Activated naive CD4-positive, alpha-beta T cell treated with anti-CD3 and anti-CD28 coated beads, Interleukin-2, amount 50 U/mL, for 24 hours (primary cell): ENCODE results near the gene GBP7.
"Not testable (repeated sequence)": the region's sequence is repeated elsewhere in the genome, so short reads cannot be mapped to it uniquely, and the experiment has no call there.

ENCODE experiments used
- H3K27ac Mint-ChIP-seq: one replicate; pipeline ENCODE4 v1.8.0; 2021; ENCODE audit warnings: mild to moderate bottlenecking, mixed read lengths
- H3K27me3 Mint-ChIP-seq: one replicate; pipeline ENCODE4 v1.8.0; 2021; ENCODE audit warnings: mixed read lengths
- H3K36me3 Mint-ChIP-seq: one replicate; pipeline ENCODE4 v1.8.0; 2021; ENCODE audit warnings: mixed read lengths
- H3K4me1 Mint-ChIP-seq: one replicate; pipeline ENCODE4 v1.8.0; 2021; ENCODE audit warnings: mixed read lengths
- H3K4me3 Mint-ChIP-seq: one replicate; pipeline ENCODE4 v1.8.0; 2021; ENCODE audit warnings: mild to moderate bottlenecking, mixed read lengths
- H3K9me3 Mint-ChIP-seq: one replicate; pipeline ENCODE4 v1.8.0; 2021; ENCODE audit warnings: mixed read lengths

The GBP7 gene

GRCh38 chr1:89175601-89176256, at the start of gene GBP7:
TSS of gene GBP7 (minus strand) at chr1:89176003. CDS start at chr1:89171935, 4,068 bp downstream.
- no peak within 1 kb of the TSS for H3K27ac Mint-ChIP-seq
- H3K4me1 Mint-ChIP-seq = peaks cover 5% of the 10 kb centered on the region
- no peak within 1 kb of the TSS for H3K4me3 Mint-ChIP-seq
- peaks cover 5% of the 10 kb centered on the region for H3K36me3 Mint-ChIP-seq
- no peaks in the 10 kb centered on the region for H3K27me3 Mint-ChIP-seq
- no peaks in the 10 kb centered on the region for H3K9me3 Mint-ChIP-seq

DNA sequence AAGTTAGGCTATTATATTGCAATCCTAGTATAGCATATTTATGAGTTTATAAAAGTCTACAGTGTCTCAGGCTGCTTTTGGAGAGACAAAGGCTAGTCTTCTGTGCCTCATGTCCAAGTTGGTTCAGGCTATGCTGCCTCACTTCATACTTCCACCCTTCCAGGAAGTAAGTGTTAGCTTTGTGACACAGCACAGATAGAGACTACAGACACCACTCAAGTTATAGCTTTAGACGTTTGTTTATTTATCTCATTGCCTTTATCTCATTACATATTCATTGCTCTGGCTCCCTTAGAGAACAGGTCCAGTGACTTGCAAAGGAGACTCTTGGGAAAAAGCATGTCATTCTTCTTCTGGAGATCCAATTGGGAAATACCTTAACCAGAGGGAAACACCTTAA, 45.5 kb upstream of the GBP7 start:
- H3K27me3 Mint-ChIP-seq = no peaks in the 10 kb centered on the region
- H3K9me3 Mint-ChIP-seq = peaks cover 6% of the 10 kb centered on the region
- H3K27ac Mint-ChIP-seq = no peak overlapping the region
- peaks cover 11% of the 10 kb centered on the region for H3K36me3 Mint-ChIP-seq
- no peak overlapping the region for H3K4me3 Mint-ChIP-seq
- no peaks in the 10 kb centered on the region for H3K4me1 Mint-ChIP-seq

- not testable (repeated sequence) for H3K27me3 Mint-ChIP-seq, H3K36me3 Mint-ChIP-seq, H3K4me1 Mint-ChIP-seq, H3K27ac Mint-ChIP-seq, H3K4me3 Mint-ChIP-seq, H3K9me3 Mint-ChIP-seq
These were observed 44.0 kb upstream of the GBP7 start for GRCh38 chr1:89219851-89220250.

GRCh38 chr1:89218941-89219340, 43.1 kb upstream of the GBP7 start:
- not testable (repeated sequence) for H3K9me3 Mint-ChIP-seq, H3K27ac Mint-ChIP-seq, H3K4me3 Mint-ChIP-seq, H3K36me3 Mint-ChIP-seq, H3K27me3 Mint-ChIP-seq, H3K4me1 Mint-ChIP-seq

GRCh38 chr1:89213347-89213746, 37.5 kb upstream of the GBP7 start:
- H3K36me3 Mint-ChIP-seq = peaks cover 13% of the 10 kb centered on the region
- no peaks in the 10 kb centered on the region for H3K27me3 Mint-ChIP-seq
- no peak overlapping the region for H3K4me3 Mint-ChIP-seq
- no peaks in the 10 kb centered on the region for H3K4me1 Mint-ChIP-seq
- no peaks in the 10 kb centered on the region for H3K9me3 Mint-ChIP-seq
- no peak overlapping the region for H3K27ac Mint-ChIP-seq

DNA sequence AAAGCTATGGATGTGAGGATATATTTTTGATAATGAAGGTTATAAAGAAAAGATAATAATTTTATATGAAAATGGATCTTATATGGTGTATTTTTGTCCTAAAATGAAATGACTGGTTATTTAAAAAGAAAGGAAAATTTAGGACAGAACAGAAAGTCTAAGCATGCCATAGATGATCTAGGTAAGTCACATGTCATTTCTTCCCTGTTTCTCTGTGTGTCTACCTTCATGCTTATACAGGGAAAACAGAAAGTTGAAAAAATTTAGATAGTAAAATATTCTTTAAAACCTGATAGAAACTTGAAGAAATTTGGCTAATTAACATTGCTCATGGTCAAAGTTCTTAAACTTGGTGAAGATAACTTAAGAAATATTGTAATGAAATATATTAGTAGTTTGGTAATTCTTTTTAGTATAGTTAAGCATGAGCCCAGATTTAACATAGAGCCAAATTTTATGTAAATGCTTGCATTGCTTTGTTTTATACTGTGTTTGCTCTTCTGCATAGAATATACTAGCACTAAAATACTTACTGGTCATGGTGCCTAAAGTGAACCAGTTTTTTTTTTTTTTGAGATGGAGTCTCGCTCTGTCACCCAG, 35.3 kb upstream of the GBP7 start:
- H3K36me3 Mint-ChIP-seq = peaks cover 15% of the 10 kb centered on the region
- H3K9me3 Mint-ChIP-seq = peaks cover 5% of the 10 kb centered on the region
- no peaks in the 10 kb centered on the region for H3K4me1 Mint-ChIP-seq
- no peak overlapping the region for H3K4me3 Mint-ChIP-seq
- no peaks in the 10 kb centered on the region for H3K27me3 Mint-ChIP-seq
- H3K27ac Mint-ChIP-seq = no peak overlapping the region

DNA sequence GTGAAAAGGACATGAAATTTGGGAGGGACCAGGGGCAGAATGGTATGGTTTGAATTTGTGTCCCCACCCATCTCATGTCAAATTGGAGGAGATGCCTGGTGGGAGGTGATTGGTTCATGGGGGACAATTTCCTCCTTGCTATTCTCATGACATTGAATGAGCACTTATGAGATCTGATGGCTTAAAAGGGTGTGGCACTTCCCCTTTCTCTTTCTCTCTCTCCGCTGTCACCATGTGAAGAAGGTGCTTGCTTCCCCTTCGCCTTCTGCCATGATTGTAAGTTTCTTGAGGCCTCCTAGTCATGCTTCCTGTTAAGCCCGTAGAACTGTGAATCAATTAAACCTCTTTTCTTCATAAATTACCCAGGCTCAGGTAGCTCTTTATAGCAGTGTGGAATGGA, 30.6 kb upstream of the GBP7 start:
- Mint-ChIP-seq H3K27ac (no peak overlapping the region), H3K4me1 (peaks cover 30% of the 10 kb centered on the region), H3K36me3 (peaks cover 34% of the 10 kb centered on the region), H3K27me3 (no peaks in the 10 kb centered on the region), H3K4me3 (no peak overlapping the region), H3K9me3 (peaks cover 11% of the 10 kb centered on the region)

DNA sequence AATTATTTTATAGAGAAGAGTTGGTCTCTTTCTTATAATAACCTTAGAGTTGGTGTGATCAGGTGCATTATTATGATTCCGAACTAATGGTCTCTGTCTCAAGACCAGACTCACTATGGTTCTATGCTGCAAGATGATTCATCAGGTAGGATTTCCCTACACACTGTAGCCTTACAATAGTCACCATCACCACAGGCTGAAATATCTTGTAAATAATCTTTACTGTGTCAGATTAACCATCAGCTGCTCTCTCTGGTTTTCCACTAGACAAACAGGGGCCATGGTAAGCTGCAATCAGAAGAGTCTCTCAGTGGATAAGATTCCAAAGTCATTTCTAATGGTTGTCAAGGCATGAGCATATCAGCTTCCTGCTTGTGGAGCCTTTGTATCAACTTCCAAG, 27.4 kb upstream of the GBP7 start:
- peaks cover 41% of the 10 kb centered on the region for H3K4me1 Mint-ChIP-seq
- H3K36me3 Mint-ChIP-seq = peaks cover 28% of the 10 kb centered on the region
- H3K9me3 Mint-ChIP-seq = peaks cover 11% of the 10 kb centered on the region
- H3K27ac Mint-ChIP-seq = peak overlapping the region; percentile 79
- no peak overlapping the region for H3K4me3 Mint-ChIP-seq
- H3K27me3 Mint-ChIP-seq = no peaks in the 10 kb centered on the region

GRCh38 chr1:89201106-89201794, 25.4 kb upstream of the GBP7 start:
- H3K27me3 Mint-ChIP-seq = no peaks in the 10 kb centered on the region
- H3K4me1 Mint-ChIP-seq = peaks cover 51% of the 10 kb centered on the region
- peaks cover 6% of the 10 kb centered on the region for H3K9me3 Mint-ChIP-seq
- H3K27ac Mint-ChIP-seq = peak overlapping the region; percentile 99
- peaks cover 30% of the 10 kb centered on the region for H3K36me3 Mint-ChIP-seq
- H3K4me3 Mint-ChIP-seq = peak overlapping the region; percentile 92

GRCh38 chr1:89200663-89201062, 24.9 kb upstream of the GBP7 start:
- peaks cover 6% of the 10 kb centered on the region for H3K9me3 Mint-ChIP-seq
- H3K36me3 Mint-ChIP-seq = peaks cover 31% of the 10 kb centered on the region
- H3K27ac Mint-ChIP-seq = peak overlapping the region; percentile 99
- H3K4me1 Mint-ChIP-seq = peaks cover 57% of the 10 kb centered on the region
- H3K4me3 Mint-ChIP-seq = peak overlapping the region; percentile 92
- H3K27me3 Mint-ChIP-seq = no peaks in the 10 kb centered on the region

DNA sequence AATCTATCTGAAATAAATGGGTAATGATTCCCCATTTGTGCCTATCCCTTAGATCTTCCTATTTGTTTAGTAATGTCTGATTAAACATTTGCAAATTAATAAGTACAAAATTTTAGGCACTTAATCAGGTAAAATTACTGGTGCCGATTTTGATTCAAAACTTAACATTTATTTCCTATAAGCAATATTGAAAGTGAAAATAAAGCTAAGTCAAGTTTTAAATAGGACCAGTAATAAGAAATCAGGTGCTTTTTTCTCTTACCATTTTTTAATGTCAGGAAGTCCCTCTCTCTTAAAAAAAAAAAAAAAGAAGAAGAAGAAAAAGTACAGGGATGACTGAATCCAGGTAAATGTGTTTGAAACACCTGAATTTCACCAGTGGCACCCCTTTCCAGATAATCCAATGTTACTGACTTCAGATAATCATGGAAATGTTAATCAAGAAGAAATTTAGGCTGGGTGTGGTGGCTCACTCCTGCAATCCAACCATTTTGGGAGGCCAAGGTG, 23.8 kb upstream of the GBP7 start:
- Mint-ChIP-seq H3K4me3 (peak overlapping the region; percentile 92), H3K27ac (peak overlapping the region; percentile 99), H3K4me1 (peaks cover 68% of the 10 kb centered on the region), H3K36me3 (peaks cover 36% of the 10 kb centered on the region), H3K27me3 (no peaks in the 10 kb centered on the region), H3K9me3 (peaks cover 6% of the 10 kb centered on the region)

- Mint-ChIP-seq H3K36me3 (peaks cover 33% of the 10 kb centered on the region), H3K4me1 (peaks cover 68% of the 10 kb centered on the region), H3K4me3 (peak within 1 kb of the TSS; percentile 92), H3K27me3 (no peaks in the 10 kb centered on the region), H3K9me3 (peaks cover 6% of the 10 kb centered on the region), H3K27ac (peak within 1 kb of the TSS; percentile 99)
These were observed 22.8 kb upstream of the GBP7 start, which contains the start of gene GBP4 for GRCh38 chr1:89198491-89199072. TSS of gene GBP4 (minus strand) at chr1:89198942. CDS start at chr1:89198834, 108 bp downstream.

DNA sequence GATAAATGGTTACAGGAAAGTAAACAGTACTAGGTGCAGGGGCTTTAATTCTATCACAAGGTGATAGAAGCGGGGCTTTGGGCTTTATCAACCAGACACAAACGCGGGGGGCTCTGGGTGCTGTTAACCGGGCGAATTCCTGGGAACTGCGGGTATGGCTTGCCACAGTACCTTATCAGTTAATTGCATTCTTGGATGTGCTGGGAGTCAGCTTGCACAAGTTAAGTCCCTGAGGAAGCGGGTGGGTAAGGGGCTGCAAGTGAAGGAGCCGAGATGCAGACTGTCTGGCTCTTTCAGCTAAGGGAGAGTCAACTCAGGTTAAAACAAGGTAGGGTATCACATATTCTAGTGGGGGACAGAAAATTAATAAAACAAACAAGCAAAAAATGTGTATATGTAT, 22.3 kb upstream of the GBP7 start:
- H3K4me3 Mint-ChIP-seq = peak overlapping the region; percentile 92
- H3K9me3 Mint-ChIP-seq = peaks cover 6% of the 10 kb centered on the region
- H3K4me1 Mint-ChIP-seq = peaks cover 68% of the 10 kb centered on the region
- peak overlapping the region; percentile 99 for H3K27ac Mint-ChIP-seq
- peaks cover 32% of the 10 kb centered on the region for H3K36me3 Mint-ChIP-seq
- no peaks in the 10 kb centered on the region for H3K27me3 Mint-ChIP-seq

GRCh38 chr1:89195476-89195875, 19.7 kb upstream of the GBP7 start:
- Mint-ChIP-seq H3K27ac (peak overlapping the region; percentile 90), H3K27me3 (no peaks in the 10 kb centered on the region), H3K4me1 (peaks cover 63% of the 10 kb centered on the region), H3K9me3 (no peaks in the 10 kb centered on the region), H3K36me3 (peaks cover 37% of the 10 kb centered on the region), H3K4me3 (peak overlapping the region; percentile 89)

DNA sequence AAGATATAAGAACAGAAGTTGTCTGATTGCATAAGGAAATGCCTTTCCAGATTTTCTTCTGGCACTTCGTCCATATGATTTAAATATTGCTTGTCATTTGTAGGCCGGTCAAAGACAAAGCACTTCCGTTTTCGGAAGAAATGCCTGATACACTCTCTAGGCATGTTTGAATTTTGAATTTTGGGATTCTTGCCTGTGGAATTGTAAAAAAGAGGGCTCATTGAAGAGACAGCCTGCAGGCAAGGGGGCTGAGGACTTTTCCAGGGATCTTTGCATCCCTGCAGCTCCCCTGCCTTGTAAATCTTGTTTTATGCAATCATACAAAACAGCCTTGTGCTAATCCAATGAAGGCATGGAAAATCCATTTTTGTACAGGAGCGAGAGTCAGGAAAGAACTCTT, 15.5 kb upstream of the GBP7 start:
- H3K9me3 Mint-ChIP-seq = no peaks in the 10 kb centered on the region
- H3K27me3 Mint-ChIP-seq = no peaks in the 10 kb centered on the region
- peak overlapping the region; percentile 21 for H3K4me3 Mint-ChIP-seq
- H3K36me3 Mint-ChIP-seq = peaks cover 53% of the 10 kb centered on the region
- peak overlapping the region; percentile 57 for H3K27ac Mint-ChIP-seq
- H3K4me1 Mint-ChIP-seq = peaks cover 76% of the 10 kb centered on the region

DNA sequence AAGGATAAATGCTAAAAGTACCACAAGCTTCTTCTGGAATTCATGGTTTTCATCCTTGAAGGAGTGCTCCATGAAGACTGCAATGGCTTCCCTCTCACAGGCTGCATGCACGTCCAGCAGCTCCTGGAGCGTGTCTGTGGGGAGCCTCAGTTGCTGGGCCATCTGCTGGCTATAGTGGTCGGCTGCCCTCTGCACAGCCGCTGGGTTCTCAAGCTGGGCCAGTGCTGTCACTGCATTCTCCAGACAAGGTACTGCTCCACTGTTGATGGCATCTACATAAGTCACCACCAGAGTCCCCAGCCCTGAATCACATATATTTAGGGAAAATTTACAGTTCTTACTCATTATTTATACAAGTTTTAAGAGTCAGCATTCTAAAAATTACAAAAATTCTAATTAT, 14.2 kb upstream of the GBP7 start:
- no peaks in the 10 kb centered on the region for H3K27me3 Mint-ChIP-seq
- H3K9me3 Mint-ChIP-seq = no peaks in the 10 kb centered on the region
- peaks cover 63% of the 10 kb centered on the region for H3K4me1 Mint-ChIP-seq
- peaks cover 52% of the 10 kb centered on the region for H3K36me3 Mint-ChIP-seq
- H3K27ac Mint-ChIP-seq = peak overlapping the region; percentile 30
- H3K4me3 Mint-ChIP-seq = no peak overlapping the region
